ENCODE results near the gene CLASP1.
A peak's percentile ranks its signal among the peaks of the same experiment; 100 is the strongest.
"Not testable (repeated sequence)": the region's sequence is repeated elsewhere in the genome, so short reads cannot be mapped to it uniquely, and the experiment has no call there.

Gene CLASP1

DNA sequence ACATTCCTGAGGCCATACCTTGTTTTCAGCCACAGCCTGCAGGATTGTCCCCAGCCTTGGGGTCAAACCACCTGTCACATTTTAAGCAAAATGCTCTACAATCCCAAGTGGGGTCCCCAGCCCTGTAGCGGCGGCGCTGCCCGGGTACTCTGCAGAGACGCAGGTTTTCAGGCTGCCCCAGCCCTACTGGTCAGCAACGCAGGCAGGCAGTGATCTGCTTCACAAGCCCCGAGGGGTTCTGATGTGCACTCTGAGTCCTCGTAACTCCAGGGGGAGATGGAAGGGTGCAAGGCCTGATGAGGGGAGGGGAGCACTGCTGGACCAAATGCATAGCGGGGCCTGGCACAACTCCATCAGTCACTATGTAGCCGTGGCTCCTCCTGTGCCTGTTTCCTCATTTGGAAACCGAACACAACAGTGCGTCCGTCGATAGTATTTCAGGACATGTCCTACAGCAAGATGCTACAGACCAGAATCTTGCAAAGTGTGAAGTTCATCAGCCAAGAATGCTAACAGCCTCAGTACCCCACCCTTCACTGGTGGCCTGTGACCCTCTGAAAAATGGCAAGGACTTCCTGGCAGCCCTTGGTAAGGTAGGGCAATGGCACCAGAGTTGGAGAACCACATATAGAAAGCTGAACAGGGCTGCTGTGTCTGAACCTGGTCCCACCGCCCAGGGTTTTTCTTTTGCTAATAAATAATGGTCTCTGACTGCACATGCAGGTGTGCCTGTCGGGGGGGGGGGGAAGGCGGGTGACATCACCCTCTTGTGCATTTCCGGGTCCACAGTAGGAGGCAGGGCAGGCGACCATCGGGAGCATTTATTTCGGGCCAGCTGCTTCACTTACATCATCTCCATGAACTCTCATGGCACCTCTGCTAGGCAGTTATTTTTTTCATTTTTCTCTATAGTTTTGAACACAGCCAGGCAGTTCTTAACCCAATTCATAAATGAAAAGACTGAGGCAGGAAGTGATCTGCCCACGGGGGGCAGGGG is 313.7 kb downstream of the CLASP1 start:
- peak in 3 of 42 donors; percentile 28 to 41 (median 28) for DNase-seq
- intact Hi-C loops (cut with DNase I) = no loop called here

DNA sequence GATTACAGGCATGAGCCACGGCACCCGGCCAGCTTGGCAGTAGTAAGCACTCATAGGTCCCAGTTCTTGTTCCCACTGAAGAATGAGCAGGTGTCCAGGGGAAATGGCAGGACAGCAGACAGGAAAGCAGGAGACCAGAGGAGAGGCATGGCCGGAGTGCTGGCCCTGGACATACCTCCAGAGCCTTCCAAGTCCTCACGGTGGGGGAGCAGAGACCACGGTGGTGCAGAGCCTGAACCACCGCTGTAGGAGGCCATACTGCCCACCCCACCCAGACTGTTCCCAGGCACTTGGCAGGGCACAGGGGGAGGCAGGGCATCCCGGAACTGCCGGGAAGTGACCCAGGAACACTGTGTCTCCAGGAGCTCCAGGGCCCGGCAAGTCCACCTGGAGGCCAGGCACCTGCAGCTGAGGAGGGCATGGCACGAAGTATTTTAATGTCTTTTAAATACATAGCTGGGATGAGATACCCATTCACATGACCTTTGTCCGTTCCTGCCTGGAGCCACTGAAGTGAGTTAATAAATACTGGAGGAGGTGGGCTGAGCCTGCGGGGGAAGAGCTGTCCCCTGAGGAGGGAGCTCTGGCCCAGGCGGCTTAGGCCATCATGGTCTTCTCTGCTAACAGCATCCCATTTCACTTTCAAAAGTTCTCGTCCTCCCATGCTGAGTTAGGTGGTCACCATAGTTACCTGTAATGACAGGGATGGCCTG is 314.5 kb downstream of the CLASP1 start:
- intact Hi-C loops (cut with DNase I) = no loop called here
- peak in 2 of 42 donors; percentile 23 to 24 for DNase-seq

DNA sequence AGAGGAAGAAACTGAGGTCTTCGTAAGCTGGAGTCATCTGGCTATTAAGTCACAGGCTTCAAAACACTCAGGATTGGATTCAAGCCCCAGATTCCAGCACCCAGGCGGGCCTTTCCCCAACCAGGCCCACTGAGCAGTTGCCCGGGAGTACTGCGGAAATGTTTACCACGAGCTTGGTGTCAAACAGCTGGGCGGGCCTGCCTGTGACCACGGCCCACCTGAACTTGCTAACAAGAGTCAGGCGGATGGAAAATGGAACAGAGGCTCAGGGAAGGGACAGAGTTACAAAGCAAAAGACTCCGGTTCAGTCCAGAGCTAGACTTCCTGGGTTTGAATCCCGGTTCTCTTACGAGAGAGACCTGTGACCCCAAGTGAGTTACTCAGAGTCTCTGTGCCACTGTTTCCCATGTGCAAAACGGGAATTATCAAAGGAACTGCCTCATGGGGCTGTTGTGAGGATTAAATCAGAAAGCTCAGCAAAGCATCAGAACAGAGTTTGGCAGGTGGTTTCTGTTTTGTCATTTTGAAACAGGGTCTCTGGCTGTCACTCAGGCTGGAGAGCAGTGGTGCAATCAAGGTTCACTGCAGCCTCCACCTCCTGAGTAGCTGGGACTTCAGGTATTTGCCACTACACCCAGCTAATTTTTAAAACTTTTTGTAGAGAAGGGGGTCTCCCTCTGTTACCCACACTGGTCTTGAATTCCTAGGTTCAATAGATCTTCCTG is 315.3 kb downstream of the CLASP1 start:
- intact Hi-C loops (cut with DNase I) = no loop called here
- peak in 2 of 42 donors; percentile 8 to 15 for DNase-seq

DNA sequence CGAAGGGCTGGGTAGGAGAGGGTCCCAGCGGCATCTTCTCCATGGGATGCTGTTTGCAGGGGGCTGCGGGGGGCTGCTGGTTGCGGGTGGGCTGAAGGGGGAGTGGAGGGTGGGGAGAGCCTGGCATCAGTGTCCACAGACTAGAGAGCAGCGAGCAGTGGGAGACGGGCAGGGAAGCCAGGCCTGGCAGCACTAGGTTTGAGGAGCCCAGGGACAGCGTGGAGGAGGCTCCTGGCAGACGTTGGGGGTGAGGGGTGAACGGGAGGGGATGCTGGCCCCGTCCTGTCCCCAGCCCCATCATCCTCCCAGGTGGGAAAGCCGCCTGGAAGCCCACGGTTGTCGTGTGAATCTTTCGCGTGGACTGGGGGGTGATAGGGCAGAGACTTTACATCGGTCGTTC is 316.0 kb downstream of the CLASP1 start:
- DNase-seq = peak in 3 of 42 donors; percentile 16 to 28 (median 19)
- intact Hi-C loops (cut with DNase I) = no loop called here

DNA sequence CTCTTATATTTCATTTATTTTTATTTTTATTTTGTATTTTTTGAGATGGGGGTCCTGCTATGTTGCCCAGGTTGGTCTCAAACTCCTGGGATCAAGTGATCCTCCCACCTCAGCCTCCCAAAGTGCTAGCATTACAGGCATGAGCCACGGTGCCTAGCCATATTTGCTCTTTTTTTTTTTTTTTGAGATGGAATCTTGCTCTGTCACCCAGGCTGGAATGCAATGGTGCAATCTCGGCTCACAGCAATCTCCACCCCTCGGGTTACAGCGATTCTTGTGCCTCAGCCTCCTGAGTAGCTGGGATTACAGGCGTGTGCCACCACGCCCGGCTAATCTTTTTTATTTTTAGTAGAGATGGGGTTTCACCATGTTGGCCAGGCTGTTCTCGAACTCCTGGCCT is 317.9 kb downstream of the CLASP1 start:
- peak in 4 of 42 donors; percentile 1 to 7 (median 4) for DNase-seq
- intact Hi-C loops (cut with DNase I) = not testable (repeated sequence)

DNA sequence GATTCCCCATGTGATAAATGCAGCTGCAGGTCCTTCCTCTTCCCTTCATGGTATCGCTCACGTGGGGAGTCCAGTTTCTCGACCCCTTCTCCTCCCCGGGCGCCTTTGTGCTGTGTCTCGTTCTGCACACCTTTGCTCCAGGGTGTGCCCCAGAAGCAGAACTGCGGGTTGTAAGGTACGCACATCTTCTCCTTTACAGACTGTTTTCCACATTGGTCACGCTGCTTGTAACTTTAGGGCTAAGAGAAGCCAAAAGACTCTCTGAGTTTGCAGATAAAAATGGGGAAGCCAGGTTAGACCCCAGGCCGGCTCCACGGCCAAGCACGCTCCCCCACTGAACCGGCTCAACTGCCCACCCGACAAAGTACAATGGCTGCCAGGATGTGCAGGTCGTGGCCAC is 318.3 kb downstream of the CLASP1 start:
- intact Hi-C loops (cut with DNase I) = no loop called here
- DNase-seq = peak in 6 of 42 donors; percentile 5 to 31 (median 8)

DNA sequence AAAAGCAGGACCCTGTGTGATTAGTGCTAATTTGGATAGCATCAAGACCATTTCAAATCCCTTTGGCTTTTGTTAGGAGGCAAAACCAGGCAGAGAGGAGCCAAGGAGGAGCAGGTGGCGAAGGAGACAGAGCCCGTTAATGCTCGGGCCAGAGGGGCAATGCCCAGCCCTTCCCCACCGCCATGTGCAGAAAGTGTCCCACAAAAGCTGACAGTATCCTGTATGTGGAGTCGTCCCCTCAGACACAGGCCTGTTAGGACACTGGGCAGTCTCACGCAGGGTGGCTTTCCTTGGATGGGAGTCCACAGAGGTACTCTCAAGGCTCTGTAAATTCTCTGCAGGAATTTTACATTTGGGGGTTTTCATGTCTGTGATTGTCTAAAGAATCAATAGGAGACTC is 319.5 kb downstream of the CLASP1 start:
- peak in 4 of 42 donors; percentile 4 to 17 (median 12) for DNase-seq
- intact Hi-C loops (cut with DNase I) = no loop called here

DNA sequence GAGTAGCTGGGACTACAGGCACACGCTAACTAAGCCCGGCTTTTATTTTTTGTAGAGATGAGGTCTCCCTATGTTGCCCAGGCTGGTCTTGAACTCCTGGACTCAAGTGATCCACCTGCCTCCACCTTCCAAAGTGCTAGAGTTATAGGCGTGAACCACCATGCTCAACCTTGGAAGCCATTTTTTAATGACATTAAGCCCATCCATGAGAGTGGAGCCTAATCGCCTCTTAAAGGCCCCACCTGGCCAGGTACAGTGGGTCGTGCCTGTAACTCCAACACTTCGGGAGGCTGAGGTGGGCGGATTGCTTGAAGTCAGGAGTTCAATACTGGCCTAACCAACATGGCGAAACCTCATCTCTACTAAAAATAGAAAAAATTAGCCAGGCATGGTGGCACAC is 322.6 kb downstream of the CLASP1 start:
- intact Hi-C loops (cut with DNase I) = no loop called here
- DNase-seq = peak in 3 of 42 donors; percentile 0 to 28 (median 2)

DNA sequence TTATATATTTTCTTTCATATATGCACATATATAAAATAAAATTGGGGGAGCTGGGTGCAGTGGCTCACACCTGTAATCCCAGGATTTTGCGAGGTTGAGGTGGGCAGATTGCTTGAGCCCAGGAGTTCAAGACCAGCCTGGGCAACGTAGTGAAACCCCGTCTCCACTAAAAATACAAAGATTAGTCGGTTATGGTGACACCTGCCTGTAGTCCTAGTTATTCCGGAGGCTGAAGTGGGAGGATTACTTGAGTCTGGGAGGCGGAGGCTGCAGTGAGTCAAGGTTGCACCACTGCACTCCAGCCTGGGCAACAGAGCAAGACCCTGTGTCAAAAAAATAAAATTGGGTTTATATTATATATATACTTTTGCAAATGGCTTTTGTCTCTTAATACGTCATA is 324.7 kb downstream of the CLASP1 start:
- intact Hi-C loops (cut with DNase I) = no loop called here
- DNase-seq = peak in 1 of 42 donors; percentile 9

DNA sequence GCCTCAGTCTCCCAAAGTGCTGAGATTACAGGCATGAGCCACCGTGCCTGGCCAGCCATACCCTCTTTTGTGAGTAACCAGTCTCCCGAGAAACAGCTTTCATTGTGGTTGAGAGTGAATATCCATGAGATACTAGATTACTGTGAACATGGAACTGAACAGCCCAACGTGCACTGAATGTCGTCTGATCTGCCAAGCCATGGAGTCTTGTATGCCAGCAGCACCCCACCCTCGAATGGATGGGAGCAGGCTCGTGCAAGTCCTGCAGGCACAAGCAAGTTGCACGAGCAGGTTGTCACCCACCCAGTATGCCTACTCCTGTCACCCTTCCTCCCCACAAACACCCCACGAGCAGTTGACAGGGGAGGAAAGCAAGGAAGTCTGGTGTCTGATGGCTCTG is 327.8 kb downstream of the CLASP1 start:
- DNase-seq = peak in 1 of 42 donors; percentile 24
- intact Hi-C loops (cut with DNase I) = no loop called here

DNA sequence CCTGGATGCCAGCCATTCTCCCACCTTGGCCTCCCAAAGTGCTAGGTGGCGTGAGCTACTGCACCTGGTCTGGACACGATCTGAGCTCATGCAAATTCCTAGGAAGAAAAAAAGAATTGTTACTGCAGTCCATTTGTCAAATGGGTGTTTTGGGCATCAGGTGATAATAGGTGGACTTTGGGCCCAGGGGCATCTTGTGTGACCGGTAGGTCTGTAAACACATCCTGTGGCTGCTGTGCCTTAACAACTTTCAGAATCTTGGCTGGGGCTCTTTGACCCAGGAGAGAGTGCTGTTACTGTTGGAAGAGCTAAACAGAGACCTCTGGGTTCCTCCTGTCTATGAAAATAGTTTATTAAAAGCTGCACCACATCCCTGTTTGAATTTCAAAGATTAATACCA is 329.3 kb downstream of the CLASP1 start:
- intact Hi-C loops (cut with DNase I) = no loop called here
- DNase-seq = peak in 1 of 42 donors; percentile 24

DNA sequence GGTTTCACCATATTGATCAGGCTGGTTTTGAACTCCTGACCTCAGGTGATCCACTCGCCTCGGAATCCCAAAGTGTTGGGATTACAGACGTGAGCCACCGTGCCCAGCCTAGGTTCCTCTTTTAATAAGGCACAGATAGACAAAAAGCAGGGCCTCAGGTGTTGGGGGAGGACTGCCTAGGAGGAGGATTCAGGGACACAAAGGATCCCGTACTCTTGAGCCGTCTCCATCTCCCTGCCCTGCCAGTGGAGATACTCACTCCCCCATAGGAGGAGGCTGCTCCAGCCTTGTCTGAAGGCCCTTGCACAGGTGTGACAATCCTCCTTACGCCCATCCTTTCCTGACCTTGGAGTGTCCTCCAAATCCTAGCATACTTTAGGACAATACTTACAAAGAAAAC is 332.3 kb downstream of the CLASP1 start:
- intact Hi-C loops (cut with DNase I) = no loop called here
- peak in 2 of 42 donors; percentile 10 to 18 for DNase-seq

DNA sequence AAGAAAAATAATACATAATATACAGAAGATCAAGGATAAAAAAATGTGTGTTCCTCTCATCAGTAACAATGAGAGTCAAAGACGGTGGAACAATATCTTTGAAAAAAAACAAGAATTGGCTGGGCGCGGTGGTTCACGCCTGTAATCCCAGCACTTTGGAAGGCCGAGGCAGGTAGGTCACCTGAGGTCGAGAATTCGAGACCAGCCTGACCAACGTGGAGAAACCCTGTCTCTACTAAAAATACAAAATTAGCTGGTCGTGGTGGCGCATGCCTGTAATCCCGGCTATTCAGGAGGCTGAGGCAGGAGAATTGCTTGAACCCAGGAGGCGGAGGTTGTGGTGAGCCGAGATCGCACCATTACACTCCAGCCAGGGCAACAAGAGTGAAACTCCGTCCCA is 335.6 kb downstream of the CLASP1 start:
- intact Hi-C loops (cut with DNase I); DNase-seq: not testable (repeated sequence)

DNA sequence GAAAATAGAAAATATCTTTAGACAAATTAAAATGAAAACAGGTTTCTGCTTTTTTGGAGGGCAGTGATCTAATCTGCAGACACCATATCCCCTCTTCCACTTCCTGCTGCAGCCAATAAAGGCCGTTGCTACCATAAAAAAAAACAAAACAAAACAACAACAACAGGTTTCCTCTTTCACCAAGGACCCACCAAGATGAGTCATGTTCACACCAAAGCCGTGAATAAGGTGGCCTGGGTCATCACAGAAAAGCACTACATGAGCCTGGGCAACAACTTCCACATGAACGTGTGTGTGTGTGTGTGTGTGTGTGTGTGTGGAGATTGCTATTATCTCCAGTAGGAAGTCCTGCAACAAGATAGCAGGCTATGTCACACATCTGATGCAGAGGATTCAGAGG is 339.5 kb downstream of the CLASP1 start:
- intact Hi-C loops (cut with DNase I) = no loop called here

DNA sequence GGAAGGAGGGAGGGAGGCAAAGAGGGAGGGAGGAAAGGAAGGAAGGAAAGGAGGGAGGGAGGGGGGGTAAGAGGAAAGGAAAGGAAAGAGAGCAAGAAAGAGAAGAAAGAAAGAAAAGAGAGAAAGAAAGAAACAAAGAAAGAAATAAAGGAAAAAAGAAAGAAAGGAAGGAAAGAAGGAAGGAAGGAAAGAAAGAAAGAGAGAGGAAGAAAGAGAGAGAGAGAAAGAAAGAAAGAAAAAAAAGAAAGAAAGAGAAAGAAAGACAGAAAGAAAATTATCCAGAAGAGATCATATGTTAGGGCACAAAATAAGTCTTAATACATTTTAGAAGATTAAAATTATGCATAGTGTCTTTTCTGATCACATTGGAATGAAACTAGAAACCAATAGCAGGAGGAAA is 339.9 kb downstream of the CLASP1 start:
- intact Hi-C loops (cut with DNase I) = no loop called here
- no peak for DNase-seq

More for the DNA sequence above, 339.5 kb downstream of the CLASP1 start:
- no peak for DNase-seq

DNA sequence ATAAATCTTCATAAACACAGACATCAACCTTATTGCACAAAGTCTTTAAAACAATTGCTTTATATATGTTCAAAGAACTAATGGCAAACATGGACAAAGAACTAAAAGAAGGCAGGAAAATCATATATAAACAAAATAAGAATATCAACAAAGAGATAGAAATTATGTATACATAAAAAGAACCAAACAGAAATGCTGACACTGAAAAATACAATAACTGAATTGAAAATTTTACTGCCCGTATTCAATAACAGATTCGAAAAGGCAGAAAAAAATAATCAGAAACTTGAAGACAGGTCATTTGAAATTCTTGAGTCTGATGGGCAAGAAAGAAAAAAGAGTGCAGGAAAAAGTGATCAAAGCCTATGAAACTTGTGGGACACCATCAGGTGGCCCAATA is 342.2 kb downstream of the CLASP1 start:
- DNase-seq = no peak
- intact Hi-C loops (cut with DNase I) = no loop called here

DNA sequence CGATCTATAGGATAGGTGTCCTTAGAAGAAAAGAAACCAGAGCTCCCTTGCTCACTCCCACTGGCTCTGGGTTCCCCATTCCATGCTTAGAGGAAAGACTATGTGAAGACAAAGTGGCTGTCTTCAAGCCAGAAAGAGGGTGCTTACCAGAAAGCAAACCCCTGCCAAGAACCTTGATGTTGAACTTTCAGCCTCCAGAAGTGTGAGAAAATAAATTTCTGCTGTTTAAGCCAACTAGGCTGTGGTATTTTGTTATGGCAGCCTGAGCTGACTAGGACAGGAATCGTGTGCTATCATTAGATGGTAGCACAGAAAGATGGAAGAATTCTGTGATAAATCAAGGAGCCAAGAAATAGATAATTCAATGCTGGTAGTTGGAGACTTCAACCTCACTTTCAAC is 344.3 kb downstream of the CLASP1 start:
- intact Hi-C loops (cut with DNase I) = no loop called here
- no peak for DNase-seq

DNA sequence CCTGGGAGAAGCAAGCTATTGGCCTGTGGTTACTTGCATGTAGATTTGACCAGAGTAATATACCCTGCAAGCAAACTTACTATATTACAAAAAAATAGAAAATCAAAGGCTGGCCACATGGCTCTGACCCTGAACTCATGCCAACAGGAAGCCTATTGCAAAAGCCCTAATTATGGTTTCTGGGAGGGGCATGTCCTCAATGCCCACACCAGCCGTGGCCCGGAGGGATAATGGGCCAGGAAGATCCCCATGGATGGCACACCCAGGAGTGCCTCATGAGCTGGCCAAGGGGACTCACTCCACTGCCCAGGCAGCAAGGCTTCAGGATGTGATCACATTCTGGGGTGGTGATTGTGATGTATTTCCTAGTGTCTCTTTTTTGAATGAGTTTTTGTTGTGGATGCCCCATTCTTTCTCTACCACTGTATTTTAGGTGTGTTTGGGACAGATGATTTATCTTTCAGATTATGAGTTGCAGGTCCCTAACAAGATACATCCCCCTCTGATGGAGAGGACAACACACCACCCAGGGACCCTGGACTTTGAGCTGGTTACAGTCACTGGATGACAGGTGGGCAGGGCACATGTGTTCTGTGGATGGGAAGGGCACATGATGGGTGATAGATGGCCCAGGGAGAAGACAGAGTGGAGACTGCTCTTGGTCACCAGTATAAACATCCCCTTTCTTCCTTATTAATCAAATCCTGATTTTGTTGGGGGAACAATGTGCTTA is 345.6 kb downstream of the CLASP1 start:
- DNase-seq = no peak
- intact Hi-C loops (cut with DNase I) = no loop called here

DNA sequence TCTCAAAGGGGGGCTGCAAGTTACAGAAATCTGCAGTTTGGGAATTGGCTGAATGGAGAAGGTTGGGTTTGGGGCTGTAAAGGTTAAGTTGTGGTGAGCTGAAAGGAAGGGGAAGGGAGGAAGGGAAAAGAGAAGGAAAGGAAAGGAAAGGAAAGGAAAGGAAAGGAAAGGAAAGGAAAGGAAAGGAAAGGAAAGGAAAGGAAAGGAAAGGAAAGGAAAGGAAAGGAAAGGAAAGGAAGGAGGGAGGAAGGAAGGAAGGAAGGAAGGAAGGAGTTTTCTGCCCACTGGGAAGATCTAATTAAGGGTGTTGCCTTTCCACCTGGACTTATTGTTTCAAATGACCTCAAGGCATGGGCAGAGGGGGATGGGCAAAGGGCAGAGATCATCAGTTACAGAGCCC is 348.1 kb downstream of the CLASP1 start:
- intact Hi-C loops (cut with DNase I); DNase-seq: not testable (repeated sequence)

Data from head of caudate nucleus (tissue), 42 donors.